ENCODE data around the gene NNMT.
"Not testable (repeated sequence)": the region's sequence is repeated elsewhere in the genome, so short reads cannot be mapped to it uniquely, and the experiment has no call there.

Gene NNMT

DNA sequence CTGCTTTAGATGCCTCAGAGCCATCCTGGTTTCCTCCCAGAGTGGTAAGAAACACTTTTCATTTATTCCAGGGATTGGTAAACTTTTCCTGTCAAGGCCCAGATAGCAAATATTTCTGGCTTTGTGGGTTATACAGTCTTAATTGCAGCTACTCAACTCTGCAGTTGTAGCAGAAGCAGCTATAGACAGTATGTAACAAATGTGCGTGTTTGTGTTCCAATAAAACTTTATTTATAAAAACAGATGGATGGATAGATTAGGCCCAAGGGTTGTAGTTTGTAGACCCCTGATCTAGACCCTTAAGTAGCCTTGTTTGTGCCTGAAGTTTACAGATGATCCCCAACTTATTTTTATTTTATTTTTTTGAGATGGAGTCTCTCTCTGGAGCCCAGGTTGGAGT lies 17.9 kb downstream of the NNMT start:
- no peak for DNase-seq

DNA sequence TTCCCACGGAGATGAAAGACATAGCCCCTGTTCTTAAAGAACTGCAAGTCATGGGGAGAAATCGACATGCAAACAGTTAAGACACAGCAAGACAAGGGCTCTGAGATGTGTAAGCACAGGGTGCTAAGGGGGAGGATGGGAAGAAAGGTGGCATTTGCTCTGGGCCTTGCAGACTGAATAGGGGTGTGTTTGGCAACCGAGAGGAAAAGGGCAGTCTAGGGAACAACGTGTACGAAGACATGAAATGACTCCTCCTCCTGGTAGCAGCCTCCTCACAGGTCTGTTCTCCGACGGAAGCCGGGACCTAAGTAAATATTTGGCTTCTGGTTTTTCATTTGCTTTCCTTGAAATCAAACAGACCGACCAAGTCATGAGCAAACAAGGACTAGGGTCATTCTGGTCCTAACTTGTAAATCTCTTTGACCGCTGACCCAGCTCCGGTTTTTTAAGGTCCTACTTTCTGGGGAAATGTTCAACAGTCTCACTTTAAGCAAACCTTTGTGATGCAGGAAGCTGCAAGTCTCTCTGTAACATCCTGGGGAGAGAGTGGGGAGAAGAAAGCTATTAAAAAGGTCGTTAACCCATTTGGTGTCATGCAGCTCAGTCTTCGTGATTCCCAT lies 19.7 kb downstream of the NNMT start:
- no peak for DNase-seq

DNA sequence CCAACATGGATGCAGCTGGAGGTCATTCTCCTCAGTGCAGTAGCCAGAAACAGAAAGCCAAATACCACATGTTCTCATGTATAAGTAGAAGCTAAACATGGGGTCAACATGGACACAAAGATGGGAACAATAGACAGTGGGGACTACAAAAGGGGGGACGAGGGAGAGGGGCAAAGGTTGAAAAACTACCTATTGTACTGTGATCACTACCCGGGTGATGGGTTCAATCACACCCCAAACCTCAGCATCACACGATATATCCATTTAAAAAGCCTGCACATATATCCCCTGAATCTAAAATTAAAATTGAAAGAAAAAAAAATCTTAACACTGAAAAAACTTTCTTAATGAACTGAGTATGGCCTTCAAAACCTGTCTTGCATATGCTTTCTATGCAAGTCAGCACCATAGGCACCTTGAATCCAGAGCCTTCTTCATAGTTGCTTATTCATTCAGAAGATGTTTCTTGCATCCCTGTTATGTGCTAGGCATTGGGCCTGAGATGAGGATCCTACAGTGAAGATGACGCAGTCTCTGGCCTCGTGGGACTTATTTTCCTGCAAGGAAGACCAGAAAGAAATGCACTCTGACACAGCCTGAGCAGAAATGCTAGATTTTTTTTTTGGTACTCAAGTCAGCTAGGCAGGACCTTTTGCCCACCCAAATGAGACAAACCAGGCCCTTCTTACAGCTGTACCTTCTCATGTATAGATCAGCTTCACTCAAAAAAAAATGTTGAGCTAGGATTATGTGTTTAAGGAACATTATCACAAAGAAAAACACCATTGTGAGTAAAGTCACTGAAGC lies 21.0 kb downstream of the NNMT start:
- peak; percentile 12 for DNase-seq

DNA sequence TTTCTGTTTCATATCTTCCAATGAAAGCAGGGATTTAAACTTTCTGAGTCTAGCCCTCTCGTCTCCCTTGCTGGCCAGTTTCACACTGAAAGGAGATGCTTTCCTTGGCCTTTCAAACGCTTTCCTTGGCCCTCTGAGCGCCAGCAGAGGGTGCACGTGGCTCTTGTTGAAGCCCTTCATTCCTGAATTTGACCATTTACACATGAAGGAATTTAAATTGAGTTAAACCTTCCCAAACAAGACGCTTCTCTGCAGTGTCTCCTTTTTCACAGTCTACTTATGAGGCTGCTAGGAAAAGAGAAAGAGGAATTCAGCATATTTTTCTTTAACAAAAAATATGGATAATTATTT lies 21.6 kb downstream of the NNMT start:
- peak; percentile 22 for DNase-seq

DNA sequence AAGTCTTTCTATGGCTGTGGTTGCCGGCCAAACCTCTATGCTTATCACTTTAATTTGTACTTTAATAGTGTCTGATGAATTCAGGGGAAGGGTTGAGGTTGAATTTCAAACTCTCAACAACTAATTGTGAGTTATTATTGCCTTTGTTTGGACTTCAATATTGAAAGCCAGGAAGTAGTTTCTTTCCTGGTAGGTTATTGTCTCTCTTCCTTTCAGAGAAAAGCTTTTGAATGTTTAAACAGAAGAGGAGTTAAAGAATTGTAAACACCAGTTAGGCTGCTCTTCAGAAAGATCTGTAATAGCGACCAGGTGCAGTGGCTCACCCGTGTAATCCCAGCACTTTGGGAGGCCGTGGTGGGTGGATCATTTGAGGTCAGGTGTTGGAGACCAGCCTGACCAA lies 22.2 kb downstream of the NNMT start:
- no peak for DNase-seq

DNA sequence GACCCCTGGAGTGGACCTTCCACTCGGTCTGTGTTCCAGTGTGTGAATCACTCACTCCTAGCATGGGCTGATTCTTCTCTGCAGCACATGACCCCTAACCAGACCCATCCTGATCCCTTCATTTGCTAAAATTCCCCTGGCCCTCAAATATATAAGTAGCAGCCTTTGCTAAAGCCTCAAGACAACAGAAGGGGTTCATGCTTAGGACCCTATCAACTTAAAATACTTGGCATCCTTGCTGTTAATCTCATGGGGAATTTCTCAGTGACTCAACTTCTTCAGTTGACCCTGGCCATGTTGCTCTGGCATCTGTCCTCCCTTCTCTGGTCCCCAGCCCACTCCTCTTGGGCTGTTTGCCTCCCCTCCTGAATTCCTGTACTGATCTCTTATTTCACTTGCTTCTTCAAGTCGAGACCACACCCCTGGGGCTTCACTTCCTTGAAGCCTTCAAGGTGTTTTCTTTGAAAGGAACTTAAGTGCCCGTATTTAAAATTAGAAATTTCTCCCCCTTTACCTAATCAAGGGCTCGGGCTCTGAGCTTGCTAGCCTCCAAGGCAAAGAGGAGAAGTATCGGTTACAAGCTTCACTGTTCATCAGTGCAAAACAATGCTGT lies 23.6 kb downstream of the NNMT start:
- DNase-seq: no peak

DNA sequence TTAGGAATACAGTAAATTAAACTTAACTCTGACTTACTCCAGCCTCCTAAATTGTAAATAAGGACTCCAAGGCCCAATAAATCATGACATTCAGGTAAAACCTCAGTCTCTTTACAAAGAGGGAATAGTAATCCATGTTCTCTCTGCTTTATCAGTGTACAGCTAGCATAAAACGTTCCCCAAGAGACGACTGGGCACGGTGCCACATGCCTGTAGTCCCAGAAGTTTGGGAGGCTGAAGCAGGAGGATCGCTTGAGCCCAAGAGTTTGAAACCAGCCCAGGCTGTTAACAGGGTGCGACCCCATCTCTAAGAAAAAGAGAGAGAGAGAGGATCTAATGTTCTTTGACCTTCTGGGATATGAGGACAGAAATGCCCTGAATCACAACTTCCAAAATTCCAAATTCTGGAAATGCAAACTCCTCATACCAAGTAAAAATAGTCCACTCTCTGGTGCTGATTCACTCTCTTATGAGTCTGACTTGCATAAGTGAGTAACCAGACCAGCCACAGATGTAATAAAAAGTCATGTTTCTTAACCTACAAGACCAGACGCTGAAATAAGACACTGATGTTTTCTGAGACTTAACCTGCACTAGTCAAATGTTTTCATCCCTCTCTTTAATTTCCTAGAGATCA lies 25.5 kb downstream of the NNMT start:
- no peak for DNase-seq

DNA sequence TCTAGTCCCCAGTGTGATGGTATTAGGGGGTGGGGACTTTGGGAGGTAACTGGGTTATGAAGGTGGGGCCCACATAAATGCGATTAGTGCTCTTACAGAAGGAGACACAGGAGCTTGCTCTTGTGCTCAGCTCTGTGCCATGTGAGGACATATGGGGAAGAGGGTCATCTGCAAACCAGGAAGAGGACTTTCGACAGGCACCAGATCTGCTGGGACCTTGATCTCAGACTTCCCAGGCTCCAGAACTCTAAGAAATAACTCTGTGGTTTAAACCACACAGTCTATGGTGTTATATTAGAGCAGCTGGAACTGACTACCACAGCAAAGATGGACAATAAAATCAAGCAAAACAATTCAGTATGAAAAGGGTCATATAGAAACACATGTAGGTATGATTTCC lies 26.7 kb downstream of the NNMT start:
- no peak for DNase-seq

DNA sequence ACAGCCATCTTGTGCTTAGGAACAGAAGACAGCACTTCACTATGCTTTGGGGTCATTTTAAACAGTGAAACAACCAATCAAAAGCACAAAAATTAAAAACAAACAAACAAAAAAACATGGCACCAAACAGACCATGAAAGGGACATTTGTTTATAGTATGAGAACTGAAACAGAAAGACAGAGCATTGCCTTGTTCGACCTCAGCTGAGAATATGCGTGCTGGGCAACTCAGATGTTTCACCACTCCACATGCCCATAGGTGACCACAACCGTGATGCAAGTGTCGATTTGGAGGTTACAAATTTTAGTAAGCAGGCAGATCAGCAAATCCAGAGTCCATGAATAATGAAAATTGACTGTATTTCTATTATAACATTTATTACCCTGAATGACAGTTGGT lies 30.0 kb downstream of the NNMT start:
- no peak for DNase-seq

DNA sequence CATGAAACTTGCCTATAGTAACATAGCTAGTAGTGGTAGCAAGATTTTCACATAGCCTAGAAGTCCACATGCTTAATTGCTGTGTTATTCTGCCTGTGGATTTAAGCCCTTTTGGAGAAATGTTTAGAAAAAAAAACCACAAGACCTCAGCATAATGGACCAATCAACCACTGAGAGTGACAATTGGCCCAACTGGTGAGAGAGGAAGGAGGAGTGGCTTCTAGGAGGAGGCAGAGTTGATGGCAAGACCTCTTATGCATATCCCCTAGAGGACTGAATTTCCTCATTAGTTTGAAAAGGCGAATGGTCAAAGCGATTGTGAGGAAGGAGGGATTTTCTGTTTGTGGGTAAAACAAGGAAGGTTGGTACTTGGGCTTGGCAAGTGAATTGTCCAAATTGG lies 30.6 kb downstream of the NNMT start:
- no peak for DNase-seq

DNA sequence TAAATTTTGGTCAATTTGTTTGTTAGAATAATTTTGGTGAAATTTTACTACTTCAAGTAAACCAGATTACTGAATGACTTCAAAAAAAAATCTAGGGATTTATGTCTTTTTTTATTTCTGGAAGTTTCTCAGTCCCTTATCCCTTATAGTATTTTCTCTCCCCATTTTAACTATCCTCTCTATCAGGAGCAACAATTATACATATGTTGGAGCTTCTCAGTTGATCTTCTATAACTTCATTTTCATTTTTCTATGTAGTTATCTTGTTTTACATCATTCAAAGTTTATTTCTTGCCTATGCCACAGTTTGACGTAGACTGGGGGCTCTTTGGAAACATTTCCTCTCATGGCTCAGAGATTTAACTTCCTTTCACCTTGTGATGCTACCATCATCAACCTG lies 34.2 kb downstream of the NNMT start:
- DNase-seq: no peak

DNA sequence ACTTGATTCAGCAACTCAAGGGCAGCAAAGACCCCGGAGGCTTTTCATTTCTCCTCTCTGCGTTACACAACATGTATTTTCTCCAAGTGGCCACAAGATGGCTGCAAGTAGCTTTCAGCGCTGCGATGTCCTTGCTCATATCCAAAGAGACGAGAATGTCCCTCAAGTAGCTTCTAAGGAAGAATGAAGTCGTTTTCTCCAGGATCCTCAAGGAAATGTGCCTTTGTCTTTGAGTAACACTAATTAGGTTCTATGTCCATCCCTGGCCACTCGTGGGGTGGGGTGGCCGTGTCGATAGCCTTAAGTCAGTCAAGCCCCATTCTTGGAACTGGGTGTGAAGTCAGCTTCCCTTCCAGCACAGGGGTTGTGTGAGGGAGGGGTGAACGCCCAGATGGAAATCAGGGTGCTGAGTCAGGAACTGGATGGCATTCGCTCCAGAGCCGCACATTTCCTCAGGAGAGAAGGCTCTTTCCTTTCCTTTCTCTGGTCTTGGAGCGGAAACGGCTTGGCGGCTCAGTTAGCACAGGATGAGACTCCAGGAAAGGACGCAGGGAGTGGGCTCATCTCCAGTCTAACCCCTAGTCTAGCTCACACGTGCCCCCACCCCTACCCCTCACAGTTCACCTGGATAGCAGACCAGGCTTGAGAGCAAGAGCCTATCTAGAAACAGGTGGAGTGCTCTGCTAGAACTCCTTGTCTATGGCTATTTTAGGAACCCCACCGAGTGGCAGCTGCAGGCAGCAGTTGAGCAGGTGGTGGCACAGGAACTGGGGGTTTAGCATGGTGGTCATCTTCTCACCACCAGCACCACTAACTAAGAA lies 44.3 kb downstream of the NNMT start:
- peak; percentile 71 for DNase-seq

DNA sequence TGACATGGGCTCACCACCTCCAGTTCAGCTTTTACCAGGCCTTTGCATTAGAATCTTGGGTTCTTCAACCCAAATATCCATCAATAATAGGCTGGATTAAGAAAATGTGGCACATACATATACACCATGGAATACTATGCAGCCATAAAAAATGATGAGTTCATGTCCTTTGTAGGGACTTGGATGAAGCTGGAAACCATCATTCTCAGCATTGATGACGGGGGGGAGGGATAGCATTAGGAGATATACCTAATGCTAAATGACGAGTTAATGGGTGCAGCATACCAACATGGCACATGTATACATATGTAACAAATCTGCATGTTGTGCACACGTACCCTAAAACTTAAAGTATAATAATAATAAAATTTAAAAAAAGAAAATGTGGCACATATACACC lies 45.5 kb downstream of the NNMT start:
- not testable (repeated sequence) for DNase-seq

DNA sequence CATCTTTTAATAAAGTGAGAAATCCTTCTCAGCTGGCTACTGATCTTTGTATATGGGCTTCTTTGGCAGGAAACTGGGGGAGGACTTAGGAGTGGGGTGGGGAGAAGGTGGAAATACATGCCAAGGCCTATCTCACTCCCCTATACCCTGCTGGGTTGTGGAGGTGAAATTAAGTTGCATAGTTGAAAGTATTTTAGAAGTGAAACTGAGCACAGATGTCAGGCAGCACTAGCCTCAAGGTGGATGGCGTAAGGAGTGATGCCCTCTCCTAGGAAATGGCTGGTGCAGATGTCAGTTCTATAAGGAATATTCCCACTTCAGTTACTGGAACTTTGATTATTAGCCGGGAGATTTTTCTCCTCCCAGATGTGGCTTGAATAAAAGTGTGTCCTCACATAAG lies 46.3 kb downstream of the NNMT start:
- DNase-seq: no peak

DNA sequence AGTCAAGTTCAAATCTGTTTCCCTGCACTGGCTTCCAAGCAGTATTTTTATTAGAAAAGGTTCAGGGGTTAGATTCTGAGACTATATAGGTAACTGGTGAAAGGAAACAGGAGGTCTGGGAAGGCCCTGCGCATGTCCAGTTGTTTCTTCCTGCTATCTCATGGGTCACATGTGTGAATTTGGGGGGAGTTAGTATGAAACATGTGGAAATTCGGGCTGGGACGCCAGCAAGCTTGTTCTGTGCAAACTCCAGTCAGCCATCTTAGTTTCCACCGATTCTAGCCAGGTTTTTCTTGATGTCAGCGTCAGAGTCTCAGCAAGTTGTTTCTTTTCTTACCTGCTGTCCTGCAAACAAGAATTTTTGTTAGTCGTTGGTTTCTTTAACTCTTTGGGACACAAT lies 46.8 kb downstream of the NNMT start:
- no peak for DNase-seq

DNA sequence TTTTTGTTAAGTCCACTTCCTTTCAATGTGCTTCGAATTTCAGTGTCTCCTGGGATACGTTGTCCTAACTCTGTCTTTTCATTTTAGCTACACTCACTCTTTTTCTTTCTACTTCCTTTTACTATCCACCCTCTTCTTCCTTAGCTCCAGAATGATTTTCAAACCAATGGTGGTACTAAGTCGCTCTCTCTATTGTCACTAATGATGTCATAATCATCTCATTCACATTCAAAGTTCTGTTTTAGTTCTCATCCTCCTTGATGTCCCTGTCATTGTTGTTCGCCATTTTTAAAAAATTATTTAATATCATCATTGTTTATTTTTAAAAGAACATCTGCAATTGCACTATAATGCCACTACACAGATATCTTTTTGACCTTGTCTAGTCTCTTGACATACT lies 47.3 kb downstream of the NNMT start:
- no peak for DNase-seq

DNA sequence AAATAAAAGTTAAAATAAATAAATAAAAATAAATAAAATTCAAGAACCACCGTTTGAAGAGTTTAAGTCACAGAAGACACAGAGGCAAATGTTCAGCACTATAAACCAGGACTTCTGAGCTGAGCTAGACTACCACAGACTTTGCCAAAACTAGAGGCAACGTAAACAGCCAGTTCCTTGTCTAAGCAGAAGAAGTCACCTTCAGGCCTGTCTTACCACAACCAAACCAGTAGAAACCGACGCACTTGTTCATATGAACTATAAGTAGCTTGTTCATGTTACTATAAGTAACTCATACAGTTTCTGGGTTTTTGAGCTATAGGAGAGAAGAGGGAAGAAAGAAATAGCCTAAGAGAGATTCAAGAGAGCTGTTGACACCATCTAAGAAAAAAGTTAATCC lies 48.3 kb downstream of the NNMT start:
- no peak for DNase-seq

DNA sequence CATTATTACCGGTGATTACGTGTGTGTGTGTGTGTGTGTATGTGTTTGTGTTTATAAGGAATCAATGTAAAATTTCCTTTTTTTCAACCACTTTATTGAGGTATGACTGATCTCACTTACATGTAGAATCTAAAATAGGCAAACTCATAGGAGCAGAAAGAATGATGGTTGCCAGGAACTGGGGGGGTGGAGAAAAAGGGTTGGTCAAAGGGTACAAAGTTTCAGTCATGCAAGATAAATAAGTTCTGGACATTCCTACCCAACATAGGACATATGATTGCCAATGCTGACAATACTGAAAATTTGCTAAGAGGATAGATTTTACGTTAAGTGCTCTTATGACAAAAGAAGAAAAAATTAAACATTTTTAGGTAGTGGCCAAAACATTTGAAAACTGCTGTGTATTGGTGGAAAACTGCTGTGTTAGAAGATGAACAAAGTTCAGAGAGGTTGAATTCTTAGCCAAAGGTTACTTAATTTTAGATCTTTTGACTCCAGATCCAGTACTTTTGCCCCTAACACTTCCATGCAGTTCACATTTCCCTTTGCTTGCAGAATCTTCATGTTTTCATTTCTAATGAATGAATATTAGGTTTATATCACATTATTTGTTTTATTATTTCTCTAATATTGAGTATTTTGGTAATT lies 49.5 kb downstream of the NNMT start:
- DNase-seq: no peak

DNA sequence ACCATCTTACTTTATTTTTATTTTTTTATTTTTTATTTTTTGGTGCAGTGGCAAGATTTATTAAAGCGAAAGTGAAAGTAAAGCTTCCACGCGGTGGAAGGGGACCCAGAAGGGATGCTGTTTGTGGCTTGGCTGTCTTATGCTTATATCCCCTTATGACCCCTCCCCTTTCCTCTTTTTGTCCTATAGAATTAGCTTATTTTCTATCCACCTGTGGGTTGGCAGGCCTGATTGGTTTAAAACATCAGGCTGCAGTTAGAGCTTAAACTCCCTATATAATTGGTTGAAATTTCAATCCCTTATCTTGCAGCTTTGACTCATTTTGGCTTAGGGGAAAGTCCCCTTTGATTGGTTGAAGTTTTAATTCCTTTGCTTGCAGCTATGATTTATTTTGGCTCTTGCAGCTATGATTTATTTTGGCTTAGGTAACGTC lies 50.5 kb downstream of the NNMT start:
- no peak for DNase-seq

DNA sequence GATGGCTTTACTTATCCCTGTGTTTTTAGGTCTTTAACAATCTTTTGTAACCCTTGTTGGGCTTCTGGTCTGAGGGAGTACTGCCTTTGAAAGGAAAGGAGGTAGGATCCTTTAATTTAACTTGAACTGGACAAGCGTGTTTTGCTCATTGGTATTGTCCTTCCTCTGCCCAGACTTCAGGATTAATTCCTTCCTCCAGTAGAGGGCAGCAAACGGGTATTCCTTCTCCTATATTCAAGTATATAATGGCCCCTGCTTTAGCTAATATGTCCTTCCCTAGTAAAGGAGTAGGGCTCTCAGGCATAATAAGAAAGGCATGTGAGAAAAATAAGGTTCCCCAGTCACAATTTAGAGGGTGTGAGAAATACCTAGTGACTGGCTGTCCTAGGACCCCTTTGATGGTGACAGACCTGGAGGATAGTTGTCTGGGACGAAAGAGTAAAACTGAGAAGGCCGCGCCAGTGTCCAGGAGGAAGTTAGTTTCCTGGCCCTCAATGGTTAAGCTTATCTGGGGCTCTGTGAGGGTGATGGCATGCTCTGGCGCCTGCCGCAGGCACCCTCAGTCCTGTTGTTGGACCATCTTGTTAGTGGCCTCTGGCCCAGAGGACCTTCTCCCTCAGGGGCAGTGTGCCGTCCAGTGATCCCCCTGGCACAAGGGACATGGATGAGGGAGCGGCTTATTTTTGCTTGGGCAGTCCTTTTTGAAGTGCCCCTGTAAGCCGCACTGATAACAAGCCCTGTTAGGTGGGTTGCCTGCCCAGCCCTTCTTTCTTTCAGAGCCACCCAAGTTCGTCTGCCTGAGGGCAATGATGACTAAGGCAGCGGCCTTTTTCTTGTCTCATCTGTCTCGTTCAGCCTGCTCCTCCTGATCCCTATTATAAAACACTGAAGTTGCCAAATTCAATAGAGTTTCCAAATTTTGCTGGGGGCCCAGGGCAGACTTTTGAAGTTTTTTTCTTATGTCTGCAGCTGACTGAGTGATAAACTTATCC lies 52.3 kb downstream of the NNMT start:
- peak; percentile 42 for DNase-seq

DNA sequence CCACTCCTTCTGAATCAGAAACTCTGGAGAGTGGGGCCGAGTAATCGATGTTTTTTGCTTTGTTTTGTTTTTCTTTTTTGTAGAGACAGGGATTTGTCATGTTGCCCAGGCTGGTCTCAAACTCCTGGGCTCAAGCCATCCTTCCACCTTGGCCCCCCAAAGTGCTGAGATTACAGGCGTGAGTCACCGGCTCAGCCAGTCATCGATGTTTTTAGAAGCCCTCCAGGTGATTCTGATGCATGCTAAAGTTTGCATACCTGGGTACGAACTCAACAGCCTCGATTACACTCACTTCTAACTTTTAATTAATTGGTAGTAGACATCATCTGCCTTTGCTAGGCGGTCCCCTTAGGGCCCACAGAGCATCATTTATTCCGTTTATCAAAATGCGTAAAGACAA lies 53.8 kb downstream of the NNMT start:
- no peak for DNase-seq

All from retina (tissue), 1 donor.